Measurements from ENCODE around the gene IPO11.
A peak's percentile ranks its signal among the peaks of the same experiment; 100 is the strongest.
"Not testable (repeated sequence)": the region's sequence is repeated elsewhere in the genome, so short reads cannot be mapped to it uniquely, and the experiment has no call there.

The IPO11 gene

GRCh38 chr5:62561896-62562295, 149.3 kb downstream of the IPO11 start:
- FAIRE-seq (no peak), DNase-seq (ENCODE audit: extremely low spot score, insufficient read length, low read depth) (no peak)

- FAIRE-seq (no peak), DNase-seq (ENCODE audit: extremely low spot score, insufficient read length, low read depth) (no peak)
These were observed 150.3 kb downstream of the IPO11 start for GRCh38 chr5:62562867-62563266.

- FAIRE-seq = no peak
- DNase-seq (ENCODE audit: extremely low spot score, insufficient read length, low read depth) = no peak
These were observed 151.5 kb downstream of the IPO11 start for GRCh38 chr5:62564101-62564500.

GRCh38 chr5:62565740-62566139, 153.2 kb downstream of the IPO11 start:
- not testable (repeated sequence) for FAIRE-seq; DNase-seq (ENCODE audit: extremely low spot score, insufficient read length, low read depth)

- no peak for DNase-seq (ENCODE audit: extremely low spot score, insufficient read length, low read depth)
- FAIRE-seq = no peak
These were observed 155.6 kb downstream of the IPO11 start for GRCh38 chr5:62568143-62568542.

- DNase-seq (ENCODE audit: extremely low spot score, insufficient read length, low read depth) (no peak), FAIRE-seq (no peak)
These were observed 156.4 kb downstream of the IPO11 start for GRCh38 chr5:62568800-62569432.

- FAIRE-seq (no peak), DNase-seq (ENCODE audit: extremely low spot score, insufficient read length, low read depth) (no peak)
These were observed 156.9 kb downstream of the IPO11 start for GRCh38 chr5:62569470-62569869.

GRCh38 chr5:62572918-62573514, 160.5 kb downstream of the IPO11 start:
- DNase-seq (ENCODE audit: extremely low spot score, insufficient read length, low read depth) = no peak
- no peak for FAIRE-seq

GRCh38 chr5:62574599-62574998, 162.0 kb downstream of the IPO11 start:
- FAIRE-seq (no peak), DNase-seq (ENCODE audit: extremely low spot score, insufficient read length, low read depth) (no peak)

GRCh38 chr5:62575066-62575465, 162.5 kb downstream of the IPO11 start:
- no peak for FAIRE-seq
- no peak for DNase-seq (ENCODE audit: extremely low spot score, insufficient read length, low read depth)

GRCh38 chr5:62575489-62575888, 162.9 kb downstream of the IPO11 start:
- DNase-seq (ENCODE audit: extremely low spot score, insufficient read length, low read depth) (no peak), FAIRE-seq (no peak)

GRCh38 chr5:62576570-62577170, 164.1 kb downstream of the IPO11 start:
- FAIRE-seq = no peak

GRCh38 chr5:62577488-62577887, 164.9 kb downstream of the IPO11 start:
- FAIRE-seq (no peak), DNase-seq (ENCODE audit: extremely low spot score, insufficient read length, low read depth) (no peak)

More at GRCh38 chr5:62576570-62577170, 164.1 kb downstream of the IPO11 start:
- no peak for DNase-seq (ENCODE audit: extremely low spot score, insufficient read length, low read depth)

GRCh38 chr5:62578540-62578939, 166.0 kb downstream of the IPO11 start, which contains the start of gene LRRC70:
LRRC70 (plus strand) TSS chr5:62578819; CDS start chr5:62579439, 620 bp downstream.
- DNase-seq (ENCODE audit: extremely low spot score, insufficient read length, low read depth) = no peak

GRCh38 chr5:62579761-62580160, 167.2 kb downstream of the IPO11 start:
- no peak for FAIRE-seq
- no peak for DNase-seq (ENCODE audit: extremely low spot score, insufficient read length, low read depth)

More at GRCh38 chr5:62578540-62578939, 166.0 kb downstream of the IPO11 start, which contains the start of gene LRRC70:
- peak; percentile 74 for FAIRE-seq

GRCh38 chr5:62581836-62582597, 169.5 kb downstream of the IPO11 start:
- DNase-seq (ENCODE audit: extremely low spot score, insufficient read length, low read depth) = no peak
- no peak for FAIRE-seq

- FAIRE-seq (no peak), DNase-seq (ENCODE audit: extremely low spot score, insufficient read length, low read depth) (no peak)
These were observed 171.8 kb downstream of the IPO11 start for GRCh38 chr5:62584391-62584790.

- DNase-seq (ENCODE audit: extremely low spot score, insufficient read length, low read depth) = no peak
- FAIRE-seq = no peak
These were observed 172.7 kb downstream of the IPO11 start for GRCh38 chr5:62585306-62585705.

- no peak for DNase-seq (ENCODE audit: extremely low spot score, insufficient read length, low read depth)
- peak; percentile 42 for FAIRE-seq
These were observed 173.2 kb downstream of the IPO11 start for GRCh38 chr5:62585751-62586150.

- no peak for DNase-seq (ENCODE audit: extremely low spot score, insufficient read length, low read depth)
- no peak for FAIRE-seq
These were observed 175.2 kb downstream of the IPO11 start for GRCh38 chr5:62587737-62588136.

GRCh38 chr5:62588668-62589067, 176.1 kb downstream of the IPO11 start:
- FAIRE-seq = no peak
- DNase-seq (ENCODE audit: extremely low spot score, insufficient read length, low read depth) = no peak
